ENCODE measurements around the gene FREM1.

FREM1 gene

DNA sequence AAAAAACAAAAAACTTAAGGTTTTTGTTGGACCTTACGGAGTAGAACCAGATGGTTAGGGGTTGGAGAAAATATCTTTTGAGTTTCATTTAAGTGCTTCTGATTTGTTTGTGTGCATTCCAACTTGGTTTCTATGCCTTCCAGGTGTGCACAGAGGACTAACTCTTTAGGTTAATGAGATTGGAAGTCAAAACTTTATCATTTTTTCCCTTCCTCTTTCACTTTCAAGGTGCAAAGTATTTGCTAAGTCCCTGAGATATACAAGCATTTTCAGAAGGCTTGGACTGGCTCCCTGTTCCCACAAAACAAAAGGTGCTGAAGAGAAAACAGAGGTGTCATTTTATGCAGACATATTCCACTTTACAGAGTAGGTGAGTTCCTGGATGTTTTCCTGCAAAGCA lies 157.4 kb downstream of the FREM1 start:
- no peak for FAIRE-seq

DNA sequence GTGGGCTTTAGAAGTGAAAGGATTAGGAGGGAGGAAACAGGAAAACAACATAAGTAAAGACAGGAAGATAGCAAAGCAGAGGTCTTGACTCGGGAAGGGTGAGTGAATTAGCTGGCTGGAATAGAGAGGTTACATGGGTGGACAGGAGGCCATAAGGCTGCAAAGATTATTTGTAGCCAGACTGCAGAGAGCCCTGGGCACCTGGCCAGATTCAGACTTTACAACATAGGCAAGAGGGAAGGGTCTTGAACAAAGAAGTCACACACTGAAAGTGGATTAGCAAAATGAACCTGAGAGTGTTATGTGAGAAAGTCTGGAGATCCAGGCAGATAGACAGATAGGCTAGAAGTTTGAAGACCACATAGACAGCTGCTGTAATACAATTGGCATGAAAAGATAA lies 158.0 kb downstream of the FREM1 start:
- FAIRE-seq: no peak

DNA sequence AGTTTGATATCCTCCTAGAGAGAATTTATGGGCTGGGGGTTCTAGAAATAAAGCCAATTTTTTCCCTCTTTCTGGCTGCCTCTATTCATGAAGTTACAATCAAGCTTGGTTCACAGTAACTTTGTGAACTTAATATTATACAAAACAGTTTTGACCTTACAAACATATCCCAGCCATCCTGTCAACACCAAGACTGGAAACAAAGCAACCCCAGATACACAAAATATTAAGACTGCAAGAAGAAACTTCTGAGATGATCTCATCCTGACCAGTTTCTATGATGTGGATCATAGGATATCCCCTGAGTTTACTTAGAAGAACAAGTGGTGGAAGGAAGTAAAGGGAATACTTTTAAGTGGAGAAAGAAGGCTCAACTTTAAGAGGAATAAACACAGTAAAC lies 159.4 kb downstream of the FREM1 start:
- no peak for FAIRE-seq

DNA sequence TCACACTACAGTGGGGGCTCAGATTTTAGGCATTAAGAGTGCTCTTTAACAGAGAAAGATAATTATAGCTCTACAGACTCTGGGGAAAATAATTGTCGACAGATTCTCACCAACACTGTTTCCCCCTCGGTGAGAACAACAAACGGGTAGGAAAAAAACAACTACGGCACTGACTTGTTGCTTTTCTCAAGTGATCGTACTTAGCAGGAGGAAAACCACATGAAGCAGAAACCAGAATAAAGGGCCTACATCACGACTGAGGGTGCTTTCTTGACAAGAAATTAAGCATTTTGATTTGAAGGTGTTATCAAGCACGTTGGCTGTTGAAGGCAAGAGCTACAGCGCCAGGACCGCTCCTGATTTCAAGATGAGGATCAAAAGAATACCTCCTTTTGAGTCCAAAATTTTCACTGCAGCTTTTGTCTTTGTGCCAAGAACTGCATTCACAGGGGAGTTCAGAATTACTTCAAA lies 160.5 kb downstream of the FREM1 start:
- no peak for FAIRE-seq

GRCh38 chr9:14748373-14748772 lies 161.9 kb downstream of the FREM1 start:
- no peak for FAIRE-seq

- no peak for FAIRE-seq
Observed at GRCh38 chr9:14747111-14747510, 163.1 kb downstream of the FREM1 start.

GRCh38 chr9:14746626-14747025 lies 163.6 kb downstream of the FREM1 start:
- FAIRE-seq: no peak

- no peak for FAIRE-seq
Observed at GRCh38 chr9:14744768-14745167, 165.5 kb downstream of the FREM1 start.

DNA sequence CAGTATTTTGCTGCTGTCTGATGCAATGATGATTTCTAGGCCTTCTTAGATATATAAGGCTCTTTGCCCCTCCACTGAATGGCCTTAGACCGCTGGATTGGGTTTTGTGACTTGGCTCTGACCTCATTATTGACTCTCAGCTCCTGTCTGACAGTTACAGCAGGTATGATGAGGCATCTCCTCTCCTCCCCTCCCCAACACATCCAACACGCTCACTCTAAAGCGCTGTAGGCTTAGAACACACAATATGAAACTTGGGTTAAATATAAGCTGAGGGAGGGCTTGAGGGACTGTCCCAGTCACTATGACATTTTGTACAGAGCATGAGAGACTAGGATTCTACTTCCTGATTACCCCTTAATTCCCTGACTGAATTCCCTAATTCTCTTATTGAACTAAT lies 168.9 kb downstream of the FREM1 start:
- FAIRE-seq: no peak

DNA sequence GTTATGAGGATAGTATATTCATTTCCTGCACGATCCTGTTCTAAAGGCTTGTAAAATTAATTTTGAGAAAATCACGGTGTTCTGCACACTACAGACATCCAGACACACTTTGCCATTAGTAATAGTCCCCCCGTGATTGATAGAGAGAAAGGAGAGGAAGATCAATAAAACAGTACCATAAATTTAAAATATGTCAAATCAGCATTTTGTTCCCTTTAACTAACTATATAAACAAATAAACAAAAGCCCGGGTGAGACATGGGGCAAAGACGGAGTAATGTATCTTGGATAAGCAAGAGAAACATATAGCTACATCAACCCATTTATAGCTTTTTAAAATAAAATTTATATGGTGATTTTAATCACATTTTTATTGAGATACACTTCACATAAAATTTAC lies 177.1 kb downstream of the FREM1 start:
- FAIRE-seq: no peak

DNA sequence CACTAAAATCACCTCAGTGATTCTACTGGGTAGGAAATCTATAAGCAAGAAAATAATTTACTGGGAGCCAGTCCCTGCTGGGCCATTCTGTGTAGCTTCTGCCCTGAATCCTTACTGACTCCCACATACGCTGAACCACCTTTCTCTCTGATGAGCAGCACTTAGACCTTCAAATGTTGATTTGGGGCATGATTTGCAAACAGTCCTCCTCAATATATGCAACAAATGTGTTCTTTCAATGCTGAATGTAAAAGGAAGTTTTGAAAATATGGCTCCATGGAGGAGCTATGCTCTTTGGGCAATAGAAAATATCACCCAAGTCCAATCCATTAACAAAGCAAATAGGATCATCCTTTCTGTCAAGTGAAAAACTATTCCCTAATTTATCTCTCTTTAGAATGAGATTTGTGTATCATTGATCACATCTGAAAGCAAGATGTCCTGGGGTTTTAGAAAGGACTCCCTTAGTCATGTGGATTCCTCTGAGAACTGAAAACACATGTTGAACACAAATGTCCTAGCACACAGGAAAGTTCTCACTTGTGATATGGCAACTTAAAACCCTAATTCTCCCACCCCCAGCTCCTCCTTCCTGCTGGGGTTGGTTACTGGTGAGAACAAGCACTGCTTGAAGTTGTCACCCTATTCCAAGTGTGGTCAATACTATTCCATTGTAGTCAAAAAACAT lies 178.8 kb downstream of the FREM1 start:
- FAIRE-seq: no peak

DNA sequence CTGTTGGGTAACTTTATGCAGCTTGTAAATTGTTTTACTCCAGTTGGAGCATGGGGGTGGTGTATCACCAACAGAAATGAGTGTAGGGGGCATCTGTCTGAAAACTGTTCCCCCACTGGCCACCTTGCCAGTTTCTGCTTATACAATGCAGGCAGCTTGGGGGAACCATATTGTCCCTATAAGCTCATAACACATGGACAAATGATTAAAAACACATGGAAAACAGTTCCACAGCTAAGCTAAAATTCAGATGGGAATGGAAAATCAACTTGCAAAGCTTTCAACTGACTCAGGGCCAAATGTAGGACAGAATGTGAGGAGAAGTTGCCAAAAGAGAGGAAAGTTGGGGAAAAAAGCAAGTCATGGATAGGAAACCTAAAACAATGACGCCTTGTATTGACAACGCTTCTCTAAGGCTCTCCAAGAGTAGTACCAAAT lies 179.7 kb downstream of the FREM1 start:
- no peak for FAIRE-seq

DNA sequence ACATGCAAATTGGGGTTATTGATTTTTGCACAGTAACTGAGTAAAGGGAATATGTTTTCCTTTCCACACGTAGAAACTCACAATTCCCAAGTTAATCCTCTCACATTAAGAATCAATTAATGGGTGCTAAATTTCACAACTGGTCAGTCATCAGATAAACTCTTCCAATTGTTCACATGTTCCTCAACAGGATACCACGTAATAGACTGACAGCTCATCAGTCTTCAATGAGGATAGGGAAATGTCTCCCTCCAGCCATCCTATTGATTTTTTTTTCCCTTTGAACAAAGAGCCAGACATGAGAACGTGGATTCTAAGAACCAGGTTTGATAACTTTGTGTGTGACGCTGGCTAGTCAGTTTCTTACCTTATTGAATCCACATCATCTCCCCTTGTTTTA lies 186.9 kb downstream of the FREM1 start:
- no peak for FAIRE-seq

DNA sequence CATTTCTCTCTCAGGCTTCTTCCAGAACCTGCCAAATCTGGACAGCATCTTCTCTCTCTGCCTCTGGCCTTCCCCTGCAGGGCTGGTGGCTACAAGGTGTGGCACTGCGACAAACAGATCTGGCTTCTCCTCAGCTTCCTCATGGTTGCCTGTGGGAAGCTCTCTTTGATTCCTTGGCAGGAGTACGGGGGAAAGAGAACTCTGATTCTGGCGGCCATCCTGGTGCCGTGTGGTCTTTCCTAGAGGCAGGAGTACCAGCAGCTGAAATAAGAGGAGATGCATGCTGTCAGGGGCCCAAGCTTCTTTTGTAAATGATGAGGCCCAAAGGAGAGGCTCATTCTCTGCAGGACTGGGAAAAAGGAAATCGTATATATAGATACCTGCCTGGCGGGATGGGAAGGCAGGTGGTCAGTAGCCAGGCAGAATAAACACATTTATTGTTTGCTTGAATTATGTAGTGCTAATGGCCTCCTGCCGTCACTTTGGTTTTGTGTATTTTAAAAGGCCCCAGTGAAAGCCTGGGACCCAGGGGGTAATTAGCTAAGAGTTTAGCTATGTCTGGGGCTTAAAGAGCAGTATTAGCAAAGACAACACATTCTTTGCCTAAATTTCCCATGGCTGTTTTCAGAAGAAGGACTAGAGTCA lies 187.7 kb downstream of the FREM1 start, which contains the start of gene CER1:
CER1 (minus strand) TSS at position 343 of the 645 bp plus-strand sequence; CDS start at position 282, 61 bp downstream.
- no peak for FAIRE-seq

- FAIRE-seq: no peak
Observed at GRCh38 chr9:14719231-14719923, 190.9 kb downstream of the FREM1 start.

- FAIRE-seq: no peak
Observed at GRCh38 chr9:14715102-14715501, 195.1 kb downstream of the FREM1 start.

DNA sequence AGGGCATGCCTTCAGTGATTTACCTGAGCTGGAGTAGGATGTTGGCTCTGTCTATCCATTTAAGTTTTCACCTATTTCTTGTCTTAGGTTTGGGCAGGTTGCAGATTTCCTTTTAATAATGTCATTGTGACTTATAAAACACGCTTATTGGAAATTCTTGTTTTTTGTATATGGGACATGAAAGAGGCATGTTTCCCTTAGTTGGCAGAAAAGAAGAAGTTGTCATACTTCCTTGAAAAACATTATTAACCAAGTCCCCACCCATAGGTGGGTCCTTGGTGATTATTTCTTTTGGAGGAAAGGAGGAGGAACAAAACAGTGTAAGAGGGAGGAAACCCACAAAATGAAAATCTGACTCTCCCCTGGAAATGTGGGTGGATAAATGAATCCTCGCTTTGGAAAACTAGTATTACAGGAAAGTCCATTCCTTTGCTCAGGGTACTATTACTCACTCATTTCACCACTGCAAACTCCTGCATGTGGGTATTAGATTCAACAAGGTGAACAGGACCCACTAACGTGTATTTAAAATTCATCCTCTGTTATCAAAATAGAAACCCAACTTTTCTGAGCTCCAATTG lies 197.0 kb downstream of the FREM1 start:
- no peak for FAIRE-seq

DNA sequence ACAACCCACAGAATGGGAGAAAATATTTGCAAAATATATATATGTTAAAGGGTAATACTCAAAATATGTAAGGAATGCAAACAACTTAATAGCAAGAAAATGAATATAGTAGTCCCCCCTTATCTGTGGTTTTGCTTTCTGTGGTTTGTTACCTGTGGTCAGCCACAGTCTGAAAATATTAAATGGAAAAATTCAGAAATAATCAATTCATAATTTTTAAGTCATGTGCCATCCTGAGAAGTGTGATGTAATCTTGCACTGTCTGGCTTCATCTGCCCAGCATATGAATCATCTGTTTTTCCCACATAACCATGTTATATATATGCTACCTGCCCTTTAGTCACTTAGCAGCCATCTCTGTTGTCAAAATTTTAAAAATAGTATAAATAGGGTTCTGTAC lies 199.4 kb downstream of the FREM1 start:
- no peak for FAIRE-seq

GRCh38 chr9:14706530-14707140 lies 203.6 kb downstream of the FREM1 start:
- FAIRE-seq: no peak

DNA sequence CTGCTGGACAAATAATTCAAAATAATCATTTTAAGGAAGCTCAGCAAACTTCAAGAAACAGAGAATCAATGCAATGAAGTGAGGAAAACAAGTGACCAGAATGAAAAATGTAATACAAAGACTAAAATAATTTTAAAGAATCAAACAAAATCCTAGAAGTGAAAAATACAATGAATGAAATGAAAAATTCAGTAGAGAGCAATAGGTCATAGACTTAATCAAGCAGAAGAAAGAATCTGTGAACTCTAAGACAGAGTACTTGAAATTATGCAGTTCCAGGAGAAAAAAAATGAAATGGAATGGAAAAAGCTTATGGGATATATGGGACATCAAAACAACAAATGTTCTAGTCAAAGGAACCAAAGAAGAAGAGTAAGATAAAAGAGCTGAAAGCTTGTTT lies 205.1 kb downstream of the FREM1 start:
- no peak for FAIRE-seq

DNA sequence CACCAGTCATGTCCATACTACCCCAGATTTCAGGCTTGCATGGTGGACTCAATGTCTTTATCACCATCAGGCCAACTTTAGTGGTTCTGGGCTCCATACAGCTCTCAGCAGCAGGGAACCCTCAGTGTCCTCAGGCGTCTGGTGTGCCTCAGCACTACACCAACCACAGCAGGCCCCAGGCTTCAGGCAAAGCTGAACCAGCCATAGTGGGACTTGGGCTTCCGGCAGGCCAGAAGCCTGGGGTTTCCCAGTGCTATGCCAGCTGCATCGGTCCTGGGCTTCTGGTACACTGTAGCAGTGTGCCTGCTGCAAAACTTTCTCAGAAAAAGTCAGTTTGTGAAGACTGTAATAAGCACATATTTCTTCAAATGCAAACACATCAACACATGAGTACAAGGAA lies 205.9 kb downstream of the FREM1 start:
- no peak for FAIRE-seq

DNA sequence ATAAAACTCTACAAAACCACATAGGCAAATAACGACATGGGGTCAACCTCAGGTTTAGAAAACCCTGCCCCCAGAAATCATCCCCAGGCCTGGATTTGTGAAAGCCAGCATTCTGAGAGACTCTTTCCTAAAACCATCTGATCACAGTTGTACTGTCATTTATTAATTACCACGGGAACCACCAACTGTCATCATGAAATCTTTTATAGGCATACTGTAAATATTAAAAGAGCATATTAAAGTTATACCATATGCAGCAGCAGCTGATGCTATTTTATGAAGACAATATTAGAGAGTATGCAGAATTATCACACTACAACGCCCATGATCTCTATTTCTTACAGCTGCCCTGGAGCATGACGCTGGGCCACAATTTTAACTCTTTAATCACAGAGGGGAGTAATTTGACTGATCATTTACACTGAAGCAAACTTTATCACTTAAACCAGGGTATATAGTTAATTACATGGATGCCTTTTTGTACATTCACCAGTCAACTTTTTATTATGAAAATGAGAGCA lies 208.0 kb downstream of the FREM1 start:
- no peak for FAIRE-seq
